Activated CD4-positive, alpha-beta T cell treated with anti-CD3 and anti-CD28 coated beads, Interleukin-2, amount 10 ng/mL, durations not matched to agents 24 days and 14 days (primary cell): ENCODE measurements around the gene C1QB. TPM values are rescaled to one million over a fixed set of nuclear protein-coding genes. Genes with fewer than 3 reads are reported as not detected.

ENCODE experiments used
- DNase-seq: peaks from one replicate; pipeline ENCODE4 v3.0.0; 2022
- H3K27ac Mint-ChIP-seq: one replicate; pipeline ENCODE4 v1.8.0; 2022; ENCODE audit warnings: mild to moderate bottlenecking, mixed read lengths
- H3K27me3 Mint-ChIP-seq: one replicate; pipeline ENCODE4 v1.8.0; 2022; ENCODE audit warnings: mixed read lengths
- H3K36me3 Mint-ChIP-seq: one replicate; pipeline ENCODE4 v1.8.0; 2022; ENCODE audit warnings: low read depth, mild to moderate bottlenecking, mixed read lengths
- H3K4me1 Mint-ChIP-seq: one replicate; pipeline ENCODE4 v1.8.0; 2021; ENCODE audit warnings: mixed read lengths
- H3K4me3 Mint-ChIP-seq: one replicate; pipeline ENCODE4 v1.8.0; 2022; ENCODE audit warnings: mild to moderate bottlenecking, moderate library complexity, mixed read lengths
- H3K9me3 Mint-ChIP-seq: one replicate; pipeline ENCODE4 v1.8.0; 2021; ENCODE audit warnings: mixed read lengths
- intact Hi-C: fragments of 100-400 bp; cut with micrococcal nuclease; formaldehyde crosslinking; loops from one replicate; pipeline ENCODE4 v1.15.1; 2023
- total RNA-seq: library from RNA; stranded (reverse); gene quantifications from 2 replicates; pipeline ENCODE4 v1.2.3, GENCODE V29; 2022

Gene C1QB
- total RNA-seq, 1 donor from 2014 or later, result not detected

GRCh38 chr1:22683547-22683946 lies 30.5 kb downstream of the C1QB start:
- H3K4me3 Mint-ChIP-seq, result no peak overlapping the region
- H3K27me3 Mint-ChIP-seq, result no peaks in the 10 kb centered on the region
- H3K27ac Mint-ChIP-seq, result no peak overlapping the region
- no peak for DNase-seq
- intact Hi-C loops, result no loop called here
- no peaks in the 10 kb centered on the region for H3K4me1 Mint-ChIP-seq
- H3K36me3 Mint-ChIP-seq, result no peaks in the 10 kb centered on the region
- H3K9me3 Mint-ChIP-seq, result no peaks in the 10 kb centered on the region

GRCh38 chr1:22685591-22686059 lies 32.6 kb downstream of the C1QB start:
- H3K4me3 Mint-ChIP-seq, result no peak overlapping the region

GRCh38 chr1:22687191-22687590 lies 34.2 kb downstream of the C1QB start:
- intact Hi-C loops, result no loop called here
- H3K4me1 Mint-ChIP-seq, result no peaks in the 10 kb centered on the region

More at GRCh38 chr1:22685591-22686059, 32.6 kb downstream of the C1QB start:
- H3K36me3 Mint-ChIP-seq, result no peaks in the 10 kb centered on the region
- intact Hi-C loops, result no loop called here
- H3K9me3 Mint-ChIP-seq, result no peaks in the 10 kb centered on the region
- H3K27ac Mint-ChIP-seq, result no peak overlapping the region
- DNase-seq, result no peak
- H3K27me3 Mint-ChIP-seq, result no peaks in the 10 kb centered on the region
- no peaks in the 10 kb centered on the region for H3K4me1 Mint-ChIP-seq

GRCh38 chr1:22688466-22688865 lies 35.4 kb downstream of the C1QB start:
- Mint-ChIP-seq H3K4me1 (no peaks in the 10 kb centered on the region), H3K36me3 (no peaks in the 10 kb centered on the region), H3K9me3 (no peaks in the 10 kb centered on the region), H3K27me3 (peaks cover 4% of the 10 kb centered on the region), H3K27ac (no peak overlapping the region), H3K4me3 (no peak overlapping the region)
- DNase-seq, result no peak
- intact Hi-C loops, result no loop called here

More at GRCh38 chr1:22687191-22687590, 34.2 kb downstream of the C1QB start:
- DNase-seq, result no peak
- H3K27me3 Mint-ChIP-seq, result peaks cover under 1% of the 10 kb centered on the region
- H3K27ac Mint-ChIP-seq, result no peak overlapping the region
- H3K36me3 Mint-ChIP-seq, result no peaks in the 10 kb centered on the region
- no peaks in the 10 kb centered on the region for H3K9me3 Mint-ChIP-seq
- no peak overlapping the region for H3K4me3 Mint-ChIP-seq

GRCh38 chr1:22689505-22689904 lies 36.5 kb downstream of the C1QB start:
- H3K27ac Mint-ChIP-seq, result no peak overlapping the region
- H3K27me3 Mint-ChIP-seq, result peaks cover 4% of the 10 kb centered on the region
- no peaks in the 10 kb centered on the region for H3K36me3 Mint-ChIP-seq
- no peak overlapping the region for H3K4me3 Mint-ChIP-seq
- no peaks in the 10 kb centered on the region for H3K9me3 Mint-ChIP-seq
- intact Hi-C loops, result no loop called here
- DNase-seq, result no peak
- no peaks in the 10 kb centered on the region for H3K4me1 Mint-ChIP-seq

GRCh38 chr1:22691031-22691753 lies 38.2 kb downstream of the C1QB start:
- DNase-seq, result no peak
- H3K27me3 Mint-ChIP-seq, result peaks cover 4% of the 10 kb centered on the region
- H3K36me3 Mint-ChIP-seq, result no peaks in the 10 kb centered on the region
- no peak overlapping the region for H3K27ac Mint-ChIP-seq
- no peak overlapping the region for H3K4me3 Mint-ChIP-seq
- intact Hi-C loops, result no loop called here
- H3K4me1 Mint-ChIP-seq, result no peaks in the 10 kb centered on the region
- no peaks in the 10 kb centered on the region for H3K9me3 Mint-ChIP-seq

- Mint-ChIP-seq H3K4me3 (no peak overlapping the region), H3K36me3 (no peaks in the 10 kb centered on the region), H3K9me3 (no peaks in the 10 kb centered on the region), H3K4me1 (no peaks in the 10 kb centered on the region), H3K27me3 (peaks cover 7% of the 10 kb centered on the region), H3K27ac (no peak overlapping the region)
- DNase-seq, result no peak
- intact Hi-C loops, result no loop called here
Measured at GRCh38 chr1:22694172-22694571, 41.1 kb downstream of the C1QB start.

- peaks cover 8% of the 10 kb centered on the region for H3K27me3 Mint-ChIP-seq
- no peak for DNase-seq
- no peaks in the 10 kb centered on the region for H3K36me3 Mint-ChIP-seq
- no peaks in the 10 kb centered on the region for H3K4me1 Mint-ChIP-seq
- no peak overlapping the region for H3K4me3 Mint-ChIP-seq
- intact Hi-C loops, result no loop called here
- H3K9me3 Mint-ChIP-seq, result no peaks in the 10 kb centered on the region
- no peak overlapping the region for H3K27ac Mint-ChIP-seq
Measured at GRCh38 chr1:22696610-22697009, 43.6 kb downstream of the C1QB start.

- Mint-ChIP-seq H3K9me3 (no peaks in the 10 kb centered on the region), H3K4me3 (no peak overlapping the region), H3K36me3 (no peaks in the 10 kb centered on the region), H3K27ac (no peak overlapping the region), H3K4me1 (no peaks in the 10 kb centered on the region), H3K27me3 (peaks cover 6% of the 10 kb centered on the region)
- DNase-seq, result no peak
- intact Hi-C loops, result no loop called here
Measured at GRCh38 chr1:22697980-22698379, 44.9 kb downstream of the C1QB start.

GRCh38 chr1:22699681-22700520 lies 46.9 kb downstream of the C1QB start:
- intact Hi-C loops, result no loop called here
- H3K4me1 Mint-ChIP-seq, result no peaks in the 10 kb centered on the region
- H3K27me3 Mint-ChIP-seq, result peaks cover 8% of the 10 kb centered on the region
- H3K36me3 Mint-ChIP-seq, result no peaks in the 10 kb centered on the region
- no peak for DNase-seq
- H3K27ac Mint-ChIP-seq, result no peak overlapping the region
- H3K9me3 Mint-ChIP-seq, result no peaks in the 10 kb centered on the region
- no peak overlapping the region for H3K4me3 Mint-ChIP-seq

GRCh38 chr1:22702296-22703085 lies 49.5 kb downstream of the C1QB start:
- no peaks in the 10 kb centered on the region for H3K4me1 Mint-ChIP-seq

GRCh38 chr1:22704440-22705067 lies 51.5 kb downstream of the C1QB start:
- no peaks in the 10 kb centered on the region for H3K36me3 Mint-ChIP-seq
- H3K27me3 Mint-ChIP-seq, result peaks cover 25% of the 10 kb centered on the region
- peak; percentile 90 for DNase-seq
- no peak overlapping the region for H3K27ac Mint-ChIP-seq
- no peak overlapping the region for H3K4me3 Mint-ChIP-seq
- no peaks in the 10 kb centered on the region for H3K9me3 Mint-ChIP-seq
- no peaks in the 10 kb centered on the region for H3K4me1 Mint-ChIP-seq
- intact Hi-C loops, result loop anchor here (2.0 kb wide), 3 partner anchors 184 to 260 kb away; no protein-coding TSS in a partner anchor

More at GRCh38 chr1:22702296-22703085, 49.5 kb downstream of the C1QB start:
- Mint-ChIP-seq H3K36me3 (no peaks in the 10 kb centered on the region), H3K27me3 (peaks cover 8% of the 10 kb centered on the region), H3K4me3 (no peak overlapping the region), H3K9me3 (no peaks in the 10 kb centered on the region), H3K27ac (no peak overlapping the region)
- no peak for DNase-seq
- intact Hi-C loops, result no loop called here

- Mint-ChIP-seq H3K36me3 (no peaks in the 10 kb centered on the region), H3K27me3 (peaks cover 28% of the 10 kb centered on the region), H3K9me3 (no peaks in the 10 kb centered on the region), H3K27ac (no peak overlapping the region), H3K4me3 (no peak overlapping the region), H3K4me1 (no peaks in the 10 kb centered on the region)
- no peak for DNase-seq
- intact Hi-C loops, result loop anchor here (2.0 kb wide), 3 partner anchors 183 to 259 kb away; no protein-coding TSS in a partner anchor
Measured at GRCh38 chr1:22705586-22705985, 52.5 kb downstream of the C1QB start.
